ENCODE data around the gene S100A7A. TPM values are rescaled to one million over a fixed set of nuclear protein-coding genes. Genes with fewer than 3 reads are reported as not detected.
A peak's percentile ranks its signal among the peaks of the same experiment; 100 is the strongest.
"Not testable (repeated sequence)": the region's sequence is repeated elsewhere in the genome, so short reads cannot be mapped to it uniquely, and the experiment has no call there.

S100A7A gene
- total RNA-seq, 1 donor from 2014 or later: not detected

DNA sequence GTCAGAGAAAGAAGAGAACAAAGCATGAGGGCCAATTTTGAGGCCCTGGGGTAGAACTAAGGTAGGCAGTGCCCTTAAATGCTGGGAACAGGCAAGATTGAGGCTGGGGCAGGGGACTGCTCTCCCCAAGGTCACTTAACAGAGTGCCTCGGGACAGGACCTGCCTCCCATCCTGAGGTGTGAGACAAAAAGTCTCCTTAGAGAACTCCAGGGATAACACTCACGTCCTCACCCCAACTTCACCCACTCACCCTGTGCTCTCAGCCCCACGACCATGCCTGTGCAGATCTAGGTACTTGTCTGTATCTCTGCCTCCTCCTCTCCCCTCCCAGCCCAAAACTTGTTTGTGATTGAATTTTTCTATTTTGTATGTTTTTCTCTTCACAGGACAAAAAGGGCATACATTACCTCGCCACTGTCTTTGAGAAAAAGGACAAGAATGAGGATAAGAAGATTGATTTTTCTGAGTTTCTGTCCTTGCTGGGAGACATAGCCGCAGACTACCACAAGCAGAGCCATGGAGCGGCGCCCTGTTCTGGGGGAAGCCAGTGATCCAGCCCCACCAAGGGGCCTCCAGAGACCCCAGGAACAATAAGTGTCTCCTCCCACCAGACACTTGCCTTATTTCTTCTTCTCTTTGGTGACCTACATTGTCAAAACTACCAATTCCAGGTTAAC, 2.6 kb downstream of the S100A7A start:
- H3K27me3 Mint-ChIP-seq (ENCODE audit: insufficient read depth); H3K27ac Mint-ChIP-seq; DNase-seq (ENCODE audit: low spot score); intact Hi-C loops (cut with micrococcal nuclease); H3K4me3 Mint-ChIP-seq; H3K36me3 Mint-ChIP-seq (ENCODE audit: low read depth); H3K9me3 Mint-ChIP-seq; H3K4me1 Mint-ChIP-seq (ENCODE audit: low read depth): not testable (repeated sequence)

- H3K4me1 Mint-ChIP-seq (ENCODE audit: low read depth); DNase-seq (ENCODE audit: low spot score); H3K36me3 Mint-ChIP-seq (ENCODE audit: low read depth); H3K27me3 Mint-ChIP-seq (ENCODE audit: insufficient read depth); intact Hi-C loops (cut with micrococcal nuclease); H3K27ac Mint-ChIP-seq; H3K4me3 Mint-ChIP-seq; H3K9me3 Mint-ChIP-seq: not testable (repeated sequence)
Measured at GRCh38 chr1:153419436-153419793, 3.1 kb downstream of the S100A7A start.

DNA sequence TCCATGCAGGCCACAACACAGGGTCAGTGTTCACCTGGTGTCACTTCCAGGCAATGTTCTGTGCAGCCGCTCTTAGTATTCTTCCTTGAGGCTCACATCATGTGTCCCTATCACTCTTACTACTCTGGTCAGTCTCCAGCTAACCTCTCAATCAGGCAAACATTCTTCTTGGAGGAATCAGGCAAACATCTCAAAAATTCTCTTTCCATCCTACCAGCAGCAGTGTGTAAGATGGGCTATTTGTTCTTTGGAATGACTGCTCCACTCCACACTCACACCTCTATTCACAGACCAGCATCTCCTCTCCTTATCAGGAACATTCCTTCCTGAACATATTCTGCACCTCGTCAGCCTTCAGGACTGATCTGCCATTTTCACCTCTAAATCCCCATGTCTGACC, 4.0 kb downstream of the S100A7A start:
- Mint-ChIP-seq H3K9me3 (no peaks in the 10 kb centered on the region), H3K4me1 (ENCODE audit: low read depth) (no peaks in the 10 kb centered on the region), H3K36me3 (ENCODE audit: low read depth) (no peaks in the 10 kb centered on the region), H3K4me3 (no peak overlapping the region), H3K27ac (no peak overlapping the region), H3K27me3 (ENCODE audit: insufficient read depth) (peaks cover 3% of the 10 kb centered on the region)
- intact Hi-C loops (cut with micrococcal nuclease): no loop called here
- no peak for DNase-seq (ENCODE audit: low spot score)

DNA sequence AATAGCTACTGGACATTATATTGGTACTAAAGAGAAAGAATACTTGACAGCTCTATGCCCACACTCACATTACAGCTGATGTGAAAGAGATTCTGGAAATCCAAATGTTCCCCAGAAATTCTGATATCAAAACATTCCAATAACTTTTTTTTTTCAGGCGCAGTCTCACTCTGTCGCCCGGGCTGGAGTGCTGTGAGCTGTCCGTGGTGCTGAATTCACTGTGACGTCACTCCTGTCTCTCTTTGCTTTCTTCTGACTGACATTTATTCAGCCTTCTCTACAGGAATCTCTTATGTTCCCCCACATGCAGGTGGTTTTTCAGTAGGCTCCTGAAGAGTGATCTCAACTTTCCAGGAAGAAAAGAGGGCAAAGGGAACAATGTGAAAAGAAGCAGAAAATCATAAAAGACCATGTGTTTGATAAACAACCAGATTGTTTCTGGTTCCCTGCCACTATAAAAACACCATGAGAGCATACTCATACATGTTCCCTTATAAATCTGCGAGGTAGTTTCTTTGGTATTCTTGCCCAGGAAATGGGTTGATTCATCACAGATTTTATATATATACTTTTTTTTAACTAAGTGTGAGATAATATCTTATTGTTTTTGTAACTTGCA, 6.2 kb downstream of the S100A7A start:
- H3K36me3 Mint-ChIP-seq (ENCODE audit: low read depth): no peaks in the 10 kb centered on the region
- peaks cover 3% of the 10 kb centered on the region for H3K27me3 Mint-ChIP-seq (ENCODE audit: insufficient read depth)
- H3K4me3 Mint-ChIP-seq: no peak overlapping the region
- DNase-seq (ENCODE audit: low spot score): peak; percentile 50
- H3K4me1 Mint-ChIP-seq (ENCODE audit: low read depth): no peaks in the 10 kb centered on the region
- H3K27ac Mint-ChIP-seq: no peak overlapping the region
- no peaks in the 10 kb centered on the region for H3K9me3 Mint-ChIP-seq
- intact Hi-C loops (cut with micrococcal nuclease): loop anchor here (1.0 kb wide), 1 partner anchor 30 kb away; no protein-coding TSS in a partner anchor

DNA sequence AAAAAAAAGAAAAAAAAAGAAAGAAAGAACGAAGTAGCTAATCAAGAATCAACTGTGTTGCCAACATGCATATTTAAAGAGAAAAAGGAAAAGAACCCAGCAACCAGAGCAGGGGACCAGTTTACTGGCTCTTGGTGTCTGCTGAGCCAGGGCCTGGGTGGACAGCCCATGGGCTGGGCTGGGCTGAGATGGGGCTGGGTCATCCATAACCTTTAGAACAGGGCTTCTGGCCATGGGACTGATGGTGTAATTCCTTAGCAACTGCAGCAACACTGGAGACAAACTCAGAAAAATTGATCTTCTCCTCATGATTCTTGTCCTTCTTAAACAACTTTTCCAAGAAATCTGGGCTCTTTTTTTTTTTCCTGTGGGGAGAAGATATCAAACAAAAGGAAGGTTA, 10.5 kb downstream of the S100A7A start:
- no peak for DNase-seq (ENCODE audit: low spot score)
- H3K4me1 Mint-ChIP-seq (ENCODE audit: low read depth): no peaks in the 10 kb centered on the region
- H3K27ac Mint-ChIP-seq: no peak overlapping the region

DNA sequence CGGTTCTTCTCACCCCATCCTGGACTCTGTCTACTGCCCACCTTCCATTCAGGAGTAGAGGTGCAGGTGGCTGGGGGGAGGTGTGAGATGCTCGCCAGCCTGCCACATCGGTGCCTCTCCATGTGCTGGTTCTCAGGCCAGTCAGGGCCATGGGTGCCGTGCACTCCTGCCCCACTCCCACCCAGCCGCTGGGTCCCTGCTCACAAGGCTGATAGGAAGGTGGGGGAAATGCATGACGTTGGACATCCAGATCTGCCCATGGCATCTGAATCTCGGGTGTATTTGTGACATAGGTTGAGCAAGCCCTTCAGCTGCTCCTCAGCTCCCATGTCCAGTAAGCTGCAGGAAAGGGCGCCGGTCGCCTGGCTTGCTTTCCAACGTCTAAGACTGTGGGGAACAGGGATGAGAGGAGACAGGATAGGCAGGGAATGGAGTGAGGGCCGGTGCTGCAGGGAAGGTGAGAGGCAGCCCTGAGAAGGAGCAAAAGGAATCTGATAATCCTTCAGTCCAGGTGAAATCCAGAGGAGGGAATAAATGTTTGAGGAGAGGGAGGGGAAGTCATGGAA, 11.8 kb downstream of the S100A7A start:
- no peaks in the 10 kb centered on the region for H3K9me3 Mint-ChIP-seq
- no peaks in the 10 kb centered on the region for H3K4me1 Mint-ChIP-seq (ENCODE audit: low read depth)
- H3K4me3 Mint-ChIP-seq: no peak overlapping the region
- no peak overlapping the region for H3K27ac Mint-ChIP-seq
- H3K36me3 Mint-ChIP-seq (ENCODE audit: low read depth): no peaks in the 10 kb centered on the region
- peaks cover 10% of the 10 kb centered on the region for H3K27me3 Mint-ChIP-seq (ENCODE audit: insufficient read depth)
- intact Hi-C loops (cut with micrococcal nuclease): no loop called here
- DNase-seq (ENCODE audit: low spot score): no peak

More for the DNA sequence above, 10.5 kb downstream of the S100A7A start:
- Mint-ChIP-seq H3K4me3 (no peak overlapping the region), H3K9me3 (no peaks in the 10 kb centered on the region), H3K36me3 (ENCODE audit: low read depth) (no peaks in the 10 kb centered on the region), H3K27me3 (ENCODE audit: insufficient read depth) (peaks cover 7% of the 10 kb centered on the region)
- intact Hi-C loops (cut with micrococcal nuclease): no loop called here

- H3K36me3 Mint-ChIP-seq (ENCODE audit: low read depth): no peaks in the 10 kb centered on the region
- H3K4me3 Mint-ChIP-seq: no peak overlapping the region
- intact Hi-C loops (cut with micrococcal nuclease): no loop called here
- no peaks in the 10 kb centered on the region for H3K9me3 Mint-ChIP-seq
- H3K27ac Mint-ChIP-seq: no peak overlapping the region
- H3K4me1 Mint-ChIP-seq (ENCODE audit: low read depth): no peaks in the 10 kb centered on the region
- peaks cover 10% of the 10 kb centered on the region for H3K27me3 Mint-ChIP-seq (ENCODE audit: insufficient read depth)
- no peak for DNase-seq (ENCODE audit: low spot score)
Measured at GRCh38 chr1:153428791-153429190, 12.5 kb downstream of the S100A7A start.

DNA sequence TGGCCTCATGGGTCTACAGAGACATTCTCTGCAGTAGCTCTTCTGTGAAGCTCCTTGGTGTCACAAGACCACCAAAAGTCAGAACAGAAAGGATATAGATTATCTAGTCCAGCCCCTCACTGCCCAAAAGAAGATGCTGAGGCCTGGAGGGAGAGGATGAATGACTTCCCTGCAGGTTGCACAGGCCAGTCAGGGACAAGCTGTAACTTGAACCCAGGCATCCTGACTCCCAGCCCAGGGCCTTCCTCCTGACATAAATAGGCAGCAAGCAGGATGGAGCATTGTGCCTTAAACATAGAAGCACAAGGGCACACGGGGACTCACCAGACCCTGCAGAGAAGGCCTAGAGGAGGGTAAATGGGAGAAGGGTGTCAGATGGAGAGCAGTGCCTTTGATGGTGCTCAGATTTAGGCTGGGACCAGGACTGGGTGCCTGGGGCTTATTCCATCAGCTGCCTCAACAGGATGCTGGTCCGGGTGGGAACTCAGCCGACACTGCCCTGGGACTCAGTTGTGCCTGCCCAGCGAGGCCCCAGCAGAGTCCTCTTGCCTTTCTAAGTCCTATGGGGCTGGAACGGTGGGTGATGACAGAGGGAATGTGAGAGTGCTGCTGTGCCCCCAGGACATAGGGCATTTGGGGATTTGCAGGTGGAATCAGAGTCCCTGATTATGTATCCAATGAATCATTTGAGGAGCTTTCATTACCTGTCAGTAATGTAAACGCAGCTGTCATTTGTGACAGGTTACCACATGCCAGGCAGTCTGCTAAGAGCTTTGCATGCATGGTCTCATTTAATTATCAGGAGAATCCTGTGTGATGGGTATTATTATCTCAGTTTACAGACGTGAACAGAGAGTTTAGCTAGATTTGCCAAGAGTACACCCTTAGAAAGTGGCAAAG, 13.2 kb downstream of the S100A7A start:
- Mint-ChIP-seq H3K27ac (no peak overlapping the region), H3K4me1 (ENCODE audit: low read depth) (no peaks in the 10 kb centered on the region), H3K27me3 (ENCODE audit: insufficient read depth) (peaks cover 8% of the 10 kb centered on the region), H3K9me3 (no peaks in the 10 kb centered on the region), H3K4me3 (no peak overlapping the region), H3K36me3 (ENCODE audit: low read depth) (no peaks in the 10 kb centered on the region)
- no peak for DNase-seq (ENCODE audit: low spot score)
- intact Hi-C loops (cut with micrococcal nuclease): no loop called here

GRCh38 chr1:153430166-153430553, 13.8 kb downstream of the S100A7A start:
- Mint-ChIP-seq H3K27ac (no peak overlapping the region), H3K27me3 (ENCODE audit: insufficient read depth) (peaks cover 7% of the 10 kb centered on the region), H3K4me1 (ENCODE audit: low read depth) (no peaks in the 10 kb centered on the region), H3K9me3 (no peaks in the 10 kb centered on the region), H3K4me3 (no peak overlapping the region), H3K36me3 (ENCODE audit: low read depth) (no peaks in the 10 kb centered on the region)
- intact Hi-C loops (cut with micrococcal nuclease): no loop called here
- DNase-seq (ENCODE audit: low spot score): no peak

GRCh38 chr1:153430561-153430960, 14.2 kb downstream of the S100A7A start:
- no peak for DNase-seq (ENCODE audit: low spot score)
- Mint-ChIP-seq H3K27me3 (ENCODE audit: insufficient read depth) (peaks cover 7% of the 10 kb centered on the region), H3K9me3 (no peaks in the 10 kb centered on the region), H3K4me1 (ENCODE audit: low read depth) (no peaks in the 10 kb centered on the region), H3K36me3 (ENCODE audit: low read depth) (no peaks in the 10 kb centered on the region), H3K4me3 (no peak overlapping the region), H3K27ac (no peak overlapping the region)
- intact Hi-C loops (cut with micrococcal nuclease): no loop called here

DNA sequence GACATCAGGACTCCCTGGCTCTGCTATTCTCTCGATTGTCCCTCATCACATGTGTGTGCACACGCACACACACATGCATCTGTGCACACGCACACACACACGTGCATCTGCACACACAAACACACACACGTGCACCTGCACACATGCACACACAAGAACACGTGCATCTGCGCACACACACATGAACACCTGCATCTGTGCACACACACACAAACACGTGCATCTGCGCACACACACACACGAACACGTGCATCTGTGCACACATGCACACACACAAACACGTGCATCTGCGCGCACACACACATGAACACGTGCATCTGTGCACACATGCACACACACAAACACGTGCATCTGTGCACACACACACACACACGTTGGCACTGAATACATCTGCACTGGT, 14.7 kb downstream of the S100A7A start:
- intact Hi-C loops (cut with micrococcal nuclease): no loop called here
- DNase-seq (ENCODE audit: low spot score): no peak
- Mint-ChIP-seq H3K27me3 (ENCODE audit: insufficient read depth) (peaks cover 7% of the 10 kb centered on the region), H3K27ac (no peak overlapping the region), H3K4me3 (no peak overlapping the region), H3K9me3 (no peaks in the 10 kb centered on the region), H3K36me3 (ENCODE audit: low read depth) (no peaks in the 10 kb centered on the region), H3K4me1 (ENCODE audit: low read depth) (no peaks in the 10 kb centered on the region)

DNA sequence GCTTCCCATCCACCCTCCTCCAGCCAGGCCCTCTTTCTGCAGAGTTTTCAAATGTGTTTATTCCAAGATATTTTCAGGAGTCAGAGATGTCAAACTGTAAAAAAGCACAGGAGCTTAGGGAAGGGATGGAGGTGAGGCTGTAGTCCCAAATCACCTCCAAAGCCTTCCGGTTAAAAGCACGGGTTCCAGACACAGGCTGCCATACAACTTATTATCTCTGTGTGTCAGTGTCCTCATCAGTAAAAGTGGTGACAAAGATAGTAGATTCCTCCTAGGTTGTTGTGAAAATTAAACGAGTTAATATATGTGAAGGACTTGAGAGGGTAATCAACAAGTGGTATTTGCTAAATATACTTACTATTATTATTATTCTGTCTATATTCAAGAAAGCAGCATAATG, 15.1 kb downstream of the S100A7A start:
- no peaks in the 10 kb centered on the region for H3K36me3 Mint-ChIP-seq (ENCODE audit: low read depth)
- H3K4me3 Mint-ChIP-seq: no peak overlapping the region
- H3K4me1 Mint-ChIP-seq (ENCODE audit: low read depth): no peaks in the 10 kb centered on the region
- H3K9me3 Mint-ChIP-seq: no peaks in the 10 kb centered on the region
- no peak overlapping the region for H3K27ac Mint-ChIP-seq
- H3K27me3 Mint-ChIP-seq (ENCODE audit: insufficient read depth): peaks cover 7% of the 10 kb centered on the region
- no peak for DNase-seq (ENCODE audit: low spot score)
- intact Hi-C loops (cut with micrococcal nuclease): no loop called here

- DNase-seq (ENCODE audit: low spot score): no peak
- no peaks in the 10 kb centered on the region for H3K36me3 Mint-ChIP-seq (ENCODE audit: low read depth)
- H3K9me3 Mint-ChIP-seq: no peaks in the 10 kb centered on the region
- no peaks in the 10 kb centered on the region for H3K4me1 Mint-ChIP-seq (ENCODE audit: low read depth)
- no peak overlapping the region for H3K27ac Mint-ChIP-seq
- H3K27me3 Mint-ChIP-seq (ENCODE audit: insufficient read depth): peaks cover 7% of the 10 kb centered on the region
- no peak overlapping the region for H3K4me3 Mint-ChIP-seq
- intact Hi-C loops (cut with micrococcal nuclease): no loop called here
Measured at GRCh38 chr1:153431928-153432327, 15.6 kb downstream of the S100A7A start.

Measured in activated T-helper 1 cell treated with anti-CD3 and anti-CD28 coated beads, Interleukin-12 subunit alpha, Interleukin-12 subunit beta, Interleukin-2, Interleukin-4 antibody, amounts not matched to agents 30 ng/mL and 10 ng/mL and 1 ng/mL, durations not matched to agents 14 hours and 24 hours and 36 hours (primary cell).